Left lobe of liver (tissue), 2 donors: Measurements from ENCODE around the gene BAG1. TPM values are rescaled to one million over a fixed set of nuclear protein-coding genes. Genes with fewer than 3 reads are reported as not detected.

Experiments
- ATAC-seq: fragments of 200-7000 bp; cut with Tn5 transposase; one replicate; pipeline ENCODE4 v1.9.1; 2020; ENCODE audit warnings: mild to moderate bottlenecking, moderate library complexity
- DNase-seq: peaks from one replicate; pipeline ENCODE4 v3.0.0-alpha.2; 2020; ENCODE audit warnings: low spot score
- total RNA-seq: library from RNA; stranded (reverse); gene quantifications from one replicate; pipeline ENCODE4 v1.2.1, GENCODE V29; 2021
- donor health status: DM: no; HTN: no; CAD: no; lungs with moderate emphysema.
- donor health status: DM: no; HTN: yes; CAD: no.

The BAG1 gene
- total RNA-seq, 1 donor from 2014 or later = 51.0 TPM

- ATAC-seq (peak; percentile 70), DNase-seq (no peak)
Observed at GRCh38 chr9:33220681-33221567, 43.6 kb downstream of the BAG1 start.

GRCh38 chr9:33211695-33212393 is 52.7 kb downstream of the BAG1 start:
- DNase-seq = peak; percentile 33
- ATAC-seq = peak; percentile 31

GRCh38 chr9:33210006-33210715 is 54.3 kb downstream of the BAG1 start:
- DNase-seq (no peak), ATAC-seq (peak; percentile 71)

- DNase-seq (no peak), ATAC-seq (no peak)
Observed at GRCh38 chr9:33209394-33209793, 55.1 kb downstream of the BAG1 start.

- ATAC-seq (no peak), DNase-seq (no peak)
Observed at GRCh38 chr9:33202552-33203201, 61.8 kb downstream of the BAG1 start.

Other genes with a start within 250 kb of the BAG1 start
- 56.8 TPM for gene DNAJA1, start 239.4 kb downstream of the BAG1 start, total RNA-seq
- 7.0 TPM for gene SMU1, start 188.0 kb downstream of the BAG1 start, total RNA-seq
- 48.2 TPM for gene B4GALT1, start 97.4 kb downstream of the BAG1 start, total RNA-seq
- gene SPINK4, start 24.5 kb downstream of the BAG1 start, total RNA-seq = not detected
- 20.0 TPM for gene CHMP5, start 341 bp upstream of the BAG1 start, total RNA-seq
- 24.3 TPM for gene NFX1, start 25.8 kb upstream of the BAG1 start, total RNA-seq
- gene AQP7, start 137.9 kb upstream of the BAG1 start, total RNA-seq = 30.7 TPM
- gene AQP3, start 182.9 kb upstream of the BAG1 start, total RNA-seq = 89.5 TPM
- gene NOL6, start 209.2 kb upstream of the BAG1 start, total RNA-seq = 15.3 TPM